Urinary bladder (tissue), 4 donors: Measurements from ENCODE around the gene LPP. TPM values are rescaled to one million over a fixed set of nuclear protein-coding genes. Genes with fewer than 3 reads are reported as not detected.

Source experiments
- DNase-seq: peaks from one replicate; pipeline ENCODE4 v3.0.0-alpha.2; 2015; ENCODE audit errors: extremely low spot score
- H3K27ac ChIP-seq: one replicate; pipeline ENCODE4 v1.5.1; 2013; ENCODE audit warnings: low read depth, mild to moderate bottlenecking, moderate library complexity
- H3K36me3 ChIP-seq: one replicate; pipeline ENCODE4 v1.6.1; 2013; ENCODE audit warnings: mild to moderate bottlenecking, moderate library complexity; ENCODE audit not compliant: insufficient read depth
- H3K4me1 ChIP-seq: one replicate; pipeline ENCODE4 v1.6.1; 2013; ENCODE audit warnings: mild to moderate bottlenecking, moderate library complexity; ENCODE audit not compliant: insufficient read depth
- H3K4me3 ChIP-seq: one replicate; pipeline ENCODE4 v1.5.1; 2013; ENCODE audit warnings: low read depth, low read length
- WGBS: extraction: QIAGEN DNeasy Blood & Tissue Kit; methylation state at CpG from one replicate; pipeline ENCODE4 v1.1.7; 2013; 5-methylcytosine and 5-hydroxymethylcytosine counted together
- polyA plus RNA-seq: library from polyadenylated mRNA; stranded (reverse); fragments of 200-250 nt; gene quantifications from one replicate; pipeline ENCODE4 v1.2.3, GENCODE V29; 2013
- total RNA-seq: library from RNA; depleted of rRNA; stranded (reverse); fragments of >200 nt; gene quantifications from one replicate; pipeline ENCODE4 v1.2.3, GENCODE V29; 2014
- donor health status: healthy with polysubstance abuse.
- donor health status: healthy.

LPP gene
- total and polyA plus RNA-seq, 2 donors = 133 to 705 TPM

DNA sequence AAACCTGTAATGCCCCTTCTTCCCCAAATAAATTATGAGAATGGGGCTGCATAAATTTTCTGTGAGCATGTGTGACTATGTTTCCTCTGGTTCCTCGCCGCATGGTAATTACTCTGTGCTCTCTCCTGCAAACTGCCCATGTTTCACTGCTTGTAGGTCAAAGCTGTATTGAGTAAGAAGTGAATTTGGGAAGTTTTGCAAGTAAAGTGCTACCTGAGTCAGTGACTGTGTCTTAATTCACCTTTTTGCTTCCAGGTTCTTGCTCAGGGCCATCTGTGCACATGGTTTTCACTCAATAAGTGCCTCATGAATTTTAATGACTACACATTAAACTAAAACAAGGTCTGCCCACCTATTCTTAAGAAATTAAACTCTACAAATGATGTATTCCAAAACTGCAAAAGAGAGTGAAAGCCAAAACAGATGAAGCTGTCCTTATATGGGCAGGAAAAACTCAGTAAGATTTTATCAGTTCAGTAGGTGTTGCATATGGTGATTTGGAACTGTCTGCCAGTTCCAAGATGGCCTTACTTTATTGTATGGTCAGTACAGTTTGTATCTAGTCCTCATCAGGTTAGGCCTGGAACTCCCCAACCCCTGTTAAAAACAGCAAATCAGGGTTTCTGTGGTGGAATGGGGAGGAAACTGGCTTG lies 100.0 kb downstream of the LPP start:
- no peak overlapping the region for H3K4me3 ChIP-seq
- H3K4me1 ChIP-seq = no peaks in the 10 kb centered on the region
- no peak for DNase-seq
- peaks cover 2% of the 10 kb centered on the region for H3K36me3 ChIP-seq
- peak overlapping the region; percentile 38 for H3K27ac ChIP-seq
- over 99% methylated on average over 2 of the region's 2 CpGs for WGBS

DNA sequence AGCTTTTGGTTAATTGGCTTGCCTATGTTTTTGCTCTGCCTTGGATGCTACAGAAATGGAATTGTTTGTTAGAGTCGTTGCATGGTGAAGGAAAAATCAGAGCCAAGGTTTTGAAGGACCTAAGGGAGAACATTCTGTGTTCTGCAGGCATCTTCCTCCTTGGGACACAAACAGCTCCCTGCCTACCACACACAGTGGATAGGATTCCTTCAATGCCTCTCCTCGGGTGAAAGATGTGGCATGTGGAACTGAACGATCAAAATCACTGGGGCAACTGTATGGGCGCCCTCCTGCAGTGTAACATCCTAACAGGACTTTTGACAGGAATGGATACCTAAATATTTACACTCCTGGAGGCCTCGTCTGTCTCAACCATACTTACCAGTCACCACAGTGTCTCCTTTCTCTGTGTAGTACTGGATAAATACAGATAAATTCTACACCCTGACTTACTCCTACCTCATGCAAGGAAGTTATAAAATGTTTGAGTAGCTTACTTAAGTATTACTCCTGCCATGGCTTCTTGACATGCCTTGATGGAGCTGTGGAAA lies 100.6 kb downstream of the LPP start:
- 66% methylated on average over 5 of the region's 5 CpGs for WGBS
- H3K27ac ChIP-seq = no peak overlapping the region
- H3K4me1 ChIP-seq = no peaks in the 10 kb centered on the region
- no peak overlapping the region for H3K4me3 ChIP-seq
- H3K36me3 ChIP-seq = peaks cover 2% of the 10 kb centered on the region
- no peak for DNase-seq

DNA sequence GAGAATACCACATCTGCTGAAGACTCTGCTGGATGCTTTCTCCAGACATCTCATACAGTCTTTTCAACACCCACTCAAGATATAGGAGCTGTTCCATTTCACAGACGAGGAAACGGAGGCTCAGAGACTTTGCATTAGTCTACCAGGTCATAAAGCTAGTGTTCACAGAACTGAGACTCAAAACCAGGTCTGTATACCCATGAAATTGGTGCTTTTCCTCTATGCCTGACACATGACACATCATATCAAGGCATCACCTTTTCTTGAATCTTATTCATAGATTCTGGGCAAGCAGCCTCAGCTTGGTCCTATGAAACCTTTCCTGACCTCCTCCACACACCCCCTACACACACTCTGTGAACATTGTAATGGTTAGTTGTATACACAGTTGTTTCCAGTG lies 101.2 kb downstream of the LPP start:
- DNase-seq = no peak
- Histone ChIP-seq H3K4me3 (no peak overlapping the region), H3K4me1 (no peaks in the 10 kb centered on the region), H3K36me3 (peaks cover 2% of the 10 kb centered on the region), H3K27ac (no peak overlapping the region)
- 93% methylated on average over 2 of the region's 2 CpGs for WGBS

DNA sequence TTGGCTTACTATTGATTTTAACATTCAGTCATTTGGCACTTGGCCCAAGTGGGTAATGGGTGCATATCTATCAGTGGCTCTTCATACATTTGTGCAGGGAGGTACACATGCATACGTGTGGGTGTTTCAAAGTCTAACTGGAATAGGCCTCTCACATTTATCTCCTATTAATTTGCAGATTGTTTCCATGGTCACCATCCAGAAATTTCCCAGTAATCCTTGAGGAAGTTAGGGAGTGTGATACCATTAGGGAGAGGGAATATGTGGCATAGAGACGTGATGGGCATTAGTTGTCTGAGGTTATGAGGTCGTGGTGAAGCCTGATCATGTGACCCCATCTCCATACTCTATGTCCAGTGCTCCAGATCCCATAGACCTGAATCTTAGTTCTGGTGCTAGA lies 102.8 kb downstream of the LPP start:
- no peak for DNase-seq
- 65% methylated on average over 3 of the region's 3 CpGs for WGBS
- Histone ChIP-seq H3K4me3 (no peak overlapping the region), H3K36me3 (peaks cover 3% of the 10 kb centered on the region), H3K4me1 (peaks cover 3% of the 10 kb centered on the region), H3K27ac (no peak overlapping the region)

DNA sequence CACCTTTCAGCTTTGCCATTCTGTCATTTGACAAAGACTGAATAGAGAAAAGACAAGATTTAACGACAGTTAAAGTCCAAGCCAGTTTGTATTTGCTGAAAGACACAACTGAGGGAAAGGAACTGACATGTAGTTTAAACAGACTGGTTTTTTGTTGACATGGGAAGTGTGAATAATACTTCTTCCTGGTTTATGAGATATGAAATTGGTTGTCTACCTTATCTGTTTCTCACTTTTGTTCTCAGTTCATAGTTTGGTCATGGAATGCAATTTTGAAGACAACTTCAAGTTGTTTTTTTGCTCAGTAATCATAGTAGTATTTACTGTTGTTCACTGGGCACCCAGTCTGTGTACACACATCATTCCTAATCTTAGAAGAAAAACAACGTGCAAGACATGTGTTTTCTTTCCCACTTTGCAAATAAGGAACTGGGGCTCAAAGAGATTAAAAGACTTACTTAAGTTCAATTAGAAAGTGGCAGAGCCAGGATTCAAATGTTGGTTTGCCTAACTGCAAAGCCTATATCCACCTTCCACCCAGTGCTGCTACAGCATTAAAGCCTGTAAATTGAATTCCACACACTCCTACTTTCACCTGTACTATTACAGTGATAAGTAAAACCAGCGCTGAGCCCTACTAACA lies 103.5 kb downstream of the LPP start:
- DNase-seq = no peak
- peaks cover 3% of the 10 kb centered on the region for H3K4me1 ChIP-seq
- no peak overlapping the region for H3K4me3 ChIP-seq
- peak overlapping the region; percentile 25 for H3K27ac ChIP-seq
- H3K36me3 ChIP-seq = peaks cover 3% of the 10 kb centered on the region
- 50% methylated on average over 3 of the region's 3 CpGs for WGBS

DNA sequence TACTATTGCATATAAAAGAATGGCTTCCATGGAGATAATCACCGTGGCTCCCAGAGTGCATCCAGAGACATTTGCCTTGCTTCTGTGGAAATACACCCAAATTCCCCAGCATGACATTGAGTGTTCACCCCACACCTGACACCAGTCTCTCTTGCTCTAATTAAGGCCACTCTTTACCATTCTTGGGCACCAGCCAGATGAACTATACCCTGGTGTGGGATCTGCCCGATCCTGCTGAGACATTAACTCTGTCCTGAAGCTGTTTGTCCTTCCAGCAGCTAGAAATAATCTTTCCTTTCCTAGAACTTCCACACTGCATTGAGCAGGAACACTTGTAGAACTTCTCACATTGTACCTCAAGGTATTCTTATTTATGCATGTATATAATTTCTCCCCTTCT lies 105.2 kb downstream of the LPP start:
- DNase-seq = no peak
- Histone ChIP-seq H3K27ac (no peak overlapping the region), H3K4me3 (no peak overlapping the region), H3K36me3 (peaks cover 3% of the 10 kb centered on the region), H3K4me1 (peaks cover 3% of the 10 kb centered on the region)
- 55% methylated on average over 2 of the region's 2 CpGs for WGBS

DNA sequence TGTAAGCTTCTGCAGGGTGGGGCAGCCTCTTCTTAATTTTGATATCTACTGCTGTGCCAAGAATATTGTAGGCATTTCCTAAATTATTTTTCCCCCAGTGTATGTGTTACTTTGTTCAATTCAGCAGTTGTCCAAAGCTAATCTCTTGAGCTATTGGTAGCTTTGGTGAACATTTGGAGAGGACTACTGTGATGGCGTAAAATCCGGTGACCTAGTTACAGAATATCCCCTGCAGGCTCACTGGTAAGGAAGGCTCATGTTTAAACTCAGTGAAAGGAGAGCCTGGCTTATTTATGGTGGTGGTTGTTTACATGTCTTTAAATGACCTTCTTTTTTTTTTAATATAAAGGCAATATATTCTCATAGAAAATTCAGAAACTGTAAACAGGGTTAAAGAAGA lies 105.6 kb downstream of the LPP start:
- 59% methylated on average over 2 of the region's 2 CpGs for WGBS
- no peak overlapping the region for H3K27ac ChIP-seq
- no peak overlapping the region for H3K4me3 ChIP-seq
- H3K4me1 ChIP-seq = peaks cover 3% of the 10 kb centered on the region
- peaks cover 3% of the 10 kb centered on the region for H3K36me3 ChIP-seq
- no peak for DNase-seq

DNA sequence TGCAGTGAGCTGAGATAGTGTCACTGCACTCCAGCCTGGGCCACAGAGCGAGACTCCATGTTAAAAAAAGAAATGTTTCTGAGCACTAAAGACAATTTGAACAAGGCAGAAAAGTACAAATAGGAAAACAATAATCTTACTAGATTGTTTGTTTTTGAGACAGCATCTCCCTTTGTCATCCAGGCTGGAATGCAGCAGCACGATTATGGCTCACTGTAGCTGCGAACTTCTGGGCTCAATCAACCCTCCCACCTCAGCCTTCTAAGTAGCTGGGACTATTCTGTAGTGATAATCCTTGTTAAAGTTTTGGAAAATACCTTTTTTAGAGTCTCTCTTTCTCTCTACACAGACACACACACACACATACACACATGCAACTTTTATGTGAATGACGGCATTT lies 107.1 kb downstream of the LPP start:
- no peak for DNase-seq
- WGBS = 70% methylated on average over 4 of the region's 4 CpGs
- Histone ChIP-seq H3K4me3 (no peak overlapping the region), H3K36me3 (peaks cover 3% of the 10 kb centered on the region), H3K4me1 (peaks cover 3% of the 10 kb centered on the region), H3K27ac (no peak overlapping the region)

DNA sequence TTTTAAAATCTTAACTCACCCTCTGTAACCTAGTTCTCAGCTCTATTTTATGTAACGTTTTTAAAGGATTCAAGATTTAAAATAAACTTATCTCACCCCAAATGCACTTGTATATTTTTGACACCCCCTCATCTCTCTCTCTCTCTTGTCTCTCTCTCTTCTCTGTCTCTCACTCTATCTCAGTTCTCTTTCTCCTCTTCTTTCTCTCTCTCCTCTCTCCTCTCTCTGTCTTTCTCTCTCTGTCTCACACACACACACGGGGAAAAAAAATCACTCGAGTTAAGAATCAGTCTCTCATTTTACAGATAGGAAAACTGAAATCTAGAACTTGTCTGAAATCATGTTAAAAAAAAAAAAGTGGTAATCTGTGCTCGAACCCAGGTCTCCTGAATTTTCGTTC lies 108.5 kb downstream of the LPP start:
- Histone ChIP-seq H3K4me1 (peaks cover 3% of the 10 kb centered on the region), H3K4me3 (no peak overlapping the region), H3K36me3 (peaks cover 3% of the 10 kb centered on the region), H3K27ac (no peak overlapping the region)
- 52% methylated on average over 5 of the region's 5 CpGs for WGBS
- no peak for DNase-seq

DNA sequence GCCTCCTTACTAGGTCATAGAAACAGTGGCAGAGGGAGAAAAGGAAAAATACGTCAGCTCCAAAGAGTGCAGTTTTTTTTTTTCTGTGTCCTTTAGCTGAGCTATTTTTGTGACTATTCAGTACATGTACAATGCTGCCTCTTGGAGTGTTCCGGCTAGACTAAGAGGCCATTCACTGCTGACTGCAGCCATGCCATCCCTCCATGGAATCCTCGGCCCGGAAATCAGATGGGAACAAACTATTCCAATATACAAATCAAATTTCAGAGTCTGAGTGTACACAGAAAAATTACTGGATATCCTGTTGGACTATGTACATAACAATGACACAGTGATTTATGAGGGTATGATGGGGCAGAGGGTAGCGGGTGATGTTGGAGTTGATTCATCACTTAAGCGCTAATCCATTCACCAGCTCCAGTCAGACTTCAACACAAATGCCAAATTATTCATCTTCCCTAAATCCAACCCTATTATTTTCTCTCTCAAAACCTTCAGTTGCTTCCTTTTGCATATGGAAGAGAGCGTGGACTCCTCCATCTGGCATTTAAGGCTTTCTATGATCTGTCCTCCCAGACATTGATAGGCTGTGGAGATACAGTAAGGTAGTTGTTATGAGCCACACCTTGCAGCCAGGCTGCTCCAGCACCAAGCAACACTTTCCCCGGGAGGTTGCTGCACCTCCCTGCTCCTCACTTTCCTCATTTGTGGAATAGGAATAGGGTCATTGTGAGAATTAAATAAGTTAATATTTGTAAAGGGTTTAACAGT lies 109.1 kb downstream of the LPP start:
- H3K4me1 ChIP-seq = peaks cover 3% of the 10 kb centered on the region
- H3K27ac ChIP-seq = no peak overlapping the region
- H3K4me3 ChIP-seq = no peak overlapping the region
- no peak for DNase-seq
- H3K36me3 ChIP-seq = peaks cover 3% of the 10 kb centered on the region
- 53% methylated on average over 8 of the region's 8 CpGs for WGBS

DNA sequence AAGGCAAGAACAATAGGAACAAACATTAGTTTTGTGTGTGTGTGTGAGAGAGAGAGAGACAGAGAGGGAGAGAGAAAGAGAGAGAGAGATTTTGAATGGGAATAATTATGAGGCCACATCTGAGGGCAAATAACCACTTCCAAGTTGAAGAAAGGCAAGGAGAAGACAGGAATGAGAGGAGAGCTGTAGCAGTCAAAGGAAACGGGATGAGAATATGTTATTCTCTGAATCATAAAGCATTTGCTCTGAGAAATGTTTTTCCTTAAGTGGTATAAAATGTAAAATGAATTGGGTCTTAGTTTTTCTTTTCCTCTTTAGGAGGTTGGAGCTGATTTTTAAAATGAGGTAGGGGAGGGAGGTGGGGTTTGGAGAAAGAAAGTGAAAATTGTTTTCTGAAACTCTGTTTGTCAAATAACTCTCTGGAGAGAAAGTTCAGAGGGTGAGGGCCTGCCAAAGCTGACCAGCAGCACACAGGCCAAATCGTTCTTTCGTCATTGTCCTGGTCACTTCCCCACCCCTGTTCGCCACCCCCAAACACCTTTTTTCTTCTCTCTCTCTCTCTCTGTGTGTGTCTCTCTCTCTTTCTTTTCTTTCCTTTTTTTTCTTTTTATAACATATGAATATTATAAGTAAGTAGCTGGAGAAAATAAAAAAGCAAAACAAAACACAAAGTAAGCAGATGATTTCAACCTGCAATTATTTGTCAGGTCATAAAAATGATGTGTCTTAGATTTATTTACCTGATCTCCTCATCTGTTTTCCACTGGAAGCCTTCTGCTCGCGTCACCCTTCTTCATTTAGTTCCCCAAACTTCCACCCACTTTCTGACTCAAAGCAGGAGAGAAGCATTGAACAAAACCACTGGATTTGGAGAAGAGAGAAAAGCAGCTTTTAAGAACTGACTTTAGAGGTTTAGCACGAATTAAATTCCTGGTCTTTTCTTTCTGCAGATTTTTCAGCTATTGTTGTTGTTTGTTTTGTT lies 110.6 kb downstream of the LPP start:
- Histone ChIP-seq H3K4me3 (no peak overlapping the region), H3K4me1 (peaks cover 3% of the 10 kb centered on the region), H3K27ac (peak overlapping the region; percentile 72), H3K36me3 (peaks cover 1% of the 10 kb centered on the region)
- 31% methylated on average over 7 of the region's 7 CpGs for WGBS
- no peak for DNase-seq

DNA sequence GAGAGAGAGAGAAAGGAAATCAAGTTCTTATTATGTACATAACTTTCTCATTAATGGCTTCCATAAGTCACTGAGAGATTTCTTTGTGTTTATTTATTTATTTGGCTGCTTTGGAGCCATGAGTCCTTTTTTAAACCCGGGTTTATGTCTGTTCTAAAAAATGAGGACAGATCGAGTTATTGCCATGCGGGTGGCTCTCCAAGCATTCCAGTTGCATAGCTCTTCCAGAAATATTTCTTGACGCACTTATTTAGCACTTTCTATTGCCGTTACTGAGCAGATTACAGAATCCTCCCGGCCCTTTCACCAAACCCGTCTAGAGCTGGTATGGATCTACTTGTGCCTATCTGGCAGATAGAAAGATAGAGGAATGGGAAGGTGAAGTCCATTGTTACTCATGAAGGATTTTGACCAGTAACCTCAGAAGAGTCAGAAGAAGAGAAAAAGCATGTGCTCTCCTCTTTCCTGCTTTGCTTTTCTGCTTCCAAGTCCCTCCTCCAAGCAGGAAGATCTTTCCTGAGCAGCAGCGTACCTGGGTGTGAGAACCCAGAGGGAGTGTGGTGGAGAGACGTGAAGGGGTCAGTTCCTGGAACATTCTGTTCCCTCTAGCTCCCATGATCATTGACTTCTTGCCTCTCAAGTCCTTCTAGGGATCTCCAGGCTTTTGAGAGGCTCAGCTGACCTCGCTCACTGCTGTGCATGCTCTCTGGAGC lies 112.8 kb downstream of the LPP start:
- no peak for DNase-seq
- H3K36me3 ChIP-seq = no peaks in the 10 kb centered on the region
- peak overlapping the region; percentile 76 for H3K27ac ChIP-seq
- WGBS = 31% methylated on average over 10 of the region's 10 CpGs
- H3K4me1 ChIP-seq = no peaks in the 10 kb centered on the region
- peak overlapping the region; percentile 4 for H3K4me3 ChIP-seq
